ENCODE measurements around the gene CSRNP3. TPM values are rescaled to one million over a fixed set of nuclear protein-coding genes. Genes with fewer than 3 reads are reported as not detected.

Gene CSRNP3
- total and polyA plus RNA-seq, 9 donors = 2.9 to 16.2 (median 6.9) TPM

DNA sequence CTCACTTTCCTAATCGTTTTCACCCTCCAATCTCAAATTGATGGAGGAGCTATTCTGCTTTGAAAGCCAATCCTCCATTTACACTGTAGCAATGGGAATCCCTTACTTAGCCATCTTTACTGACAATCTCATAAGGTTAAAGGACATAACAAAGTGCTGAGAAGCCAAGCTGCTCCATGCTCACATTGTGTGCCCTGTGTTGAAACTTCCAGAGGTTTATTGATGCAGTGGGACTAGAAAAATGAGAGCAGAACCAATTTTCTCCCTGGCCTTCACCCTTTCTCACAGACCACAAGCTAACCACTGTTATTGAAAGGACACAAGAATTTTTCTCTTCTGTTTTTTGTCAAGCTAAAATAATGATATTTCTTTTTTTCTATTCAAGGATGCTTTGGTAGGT is 63.8 kb downstream of the CSRNP3 start:
- H3K27ac ChIP-seq = no peak overlapping the region
- TF ChIP-seq, protein P1, sequence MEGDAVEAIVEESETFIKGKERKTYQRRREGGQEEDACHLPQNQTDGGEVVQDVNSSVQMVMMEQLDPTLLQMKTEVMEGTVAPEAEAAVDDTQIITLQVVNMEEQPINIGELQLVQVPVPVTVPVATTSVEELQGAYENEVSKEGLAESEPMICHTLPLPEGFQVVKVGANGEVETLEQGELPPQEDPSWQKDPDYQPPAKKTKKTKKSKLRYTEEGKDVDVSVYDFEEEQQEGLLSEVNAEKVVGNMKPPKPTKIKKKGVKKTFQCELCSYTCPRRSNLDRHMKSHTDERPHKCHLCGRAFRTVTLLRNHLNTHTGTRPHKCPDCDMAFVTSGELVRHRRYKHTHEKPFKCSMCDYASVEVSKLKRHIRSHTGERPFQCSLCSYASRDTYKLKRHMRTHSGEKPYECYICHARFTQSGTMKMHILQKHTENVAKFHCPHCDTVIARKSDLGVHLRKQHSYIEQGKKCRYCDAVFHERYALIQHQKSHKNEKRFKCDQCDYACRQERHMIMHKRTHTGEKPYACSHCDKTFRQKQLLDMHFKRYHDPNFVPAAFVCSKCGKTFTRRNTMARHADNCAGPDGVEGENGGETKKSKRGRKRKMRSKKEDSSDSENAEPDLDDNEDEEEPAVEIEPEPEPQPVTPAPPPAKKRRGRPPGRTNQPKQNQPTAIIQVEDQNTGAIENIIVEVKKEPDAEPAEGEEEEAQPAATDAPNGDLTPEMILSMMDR (IDR thresholded peaks at IDR 0.05) = no peak
- no peak for TF ChIP-seq POLR2A (IDR thresholded peaks at IDR 0.05)
- no peak for TF ChIP-seq EP300 (IDR thresholded peaks at IDR 0.05)
- intact Hi-C loops (cut with DNase I) = no loop called here
- DNase-seq = no peak
- no peaks in the 10 kb centered on the region for H3K36me3 ChIP-seq
- no peaks in the 10 kb centered on the region for H3K9me3 ChIP-seq
- no peaks in the 10 kb centered on the region for H3K27me3 ChIP-seq
- 23 to 50% (median 26%) methylated on average over 1 of the region's 1 CpG for WGBS, 3 donors
- no peak overlapping the region for H3K4me3 ChIP-seq
- no peaks in the 10 kb centered on the region for H3K4me1 ChIP-seq (ENCODE audit: insufficient read depth)

DNA sequence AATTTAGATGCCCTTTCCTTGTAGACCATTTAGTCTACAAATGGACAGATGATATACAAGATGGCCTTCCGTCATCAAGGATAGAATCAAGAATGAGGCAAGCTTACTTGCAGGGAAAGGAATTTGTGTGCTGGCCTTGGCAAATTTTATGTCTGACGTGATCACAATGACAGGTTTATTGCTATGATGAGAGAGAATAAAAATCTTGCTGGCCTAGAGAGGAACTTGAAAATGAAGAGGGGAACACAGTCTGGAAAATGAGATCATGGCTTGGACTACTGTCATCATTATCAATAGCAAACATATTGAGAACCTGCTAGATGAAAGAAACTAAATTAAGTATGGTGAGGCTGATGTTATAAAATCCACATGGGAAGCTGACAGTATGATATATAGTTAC is 66.0 kb downstream of the CSRNP3 start:
- no peaks in the 10 kb centered on the region for H3K36me3 ChIP-seq
- TF ChIP-seq POLR2A (IDR thresholded peaks at IDR 0.05) = no peak
- no peak for TF ChIP-seq EP300 (IDR thresholded peaks at IDR 0.05)
- TF ChIP-seq, protein P1 (IDR thresholded peaks at IDR 0.05) = no peak
- no peak overlapping the region for H3K27ac ChIP-seq
- WGBS, 3 donors = 44 to 93% (median 83%) methylated on average over 2 of the region's 2 CpGs
- DNase-seq = no peak
- H3K4me1 ChIP-seq (ENCODE audit: insufficient read depth) = peaks cover 2% of the 10 kb centered on the region
- intact Hi-C loops (cut with DNase I) = no loop called here
- no peaks in the 10 kb centered on the region for H3K9me3 ChIP-seq
- no peak overlapping the region for H3K4me3 ChIP-seq
- no peaks in the 10 kb centered on the region for H3K27me3 ChIP-seq

DNA sequence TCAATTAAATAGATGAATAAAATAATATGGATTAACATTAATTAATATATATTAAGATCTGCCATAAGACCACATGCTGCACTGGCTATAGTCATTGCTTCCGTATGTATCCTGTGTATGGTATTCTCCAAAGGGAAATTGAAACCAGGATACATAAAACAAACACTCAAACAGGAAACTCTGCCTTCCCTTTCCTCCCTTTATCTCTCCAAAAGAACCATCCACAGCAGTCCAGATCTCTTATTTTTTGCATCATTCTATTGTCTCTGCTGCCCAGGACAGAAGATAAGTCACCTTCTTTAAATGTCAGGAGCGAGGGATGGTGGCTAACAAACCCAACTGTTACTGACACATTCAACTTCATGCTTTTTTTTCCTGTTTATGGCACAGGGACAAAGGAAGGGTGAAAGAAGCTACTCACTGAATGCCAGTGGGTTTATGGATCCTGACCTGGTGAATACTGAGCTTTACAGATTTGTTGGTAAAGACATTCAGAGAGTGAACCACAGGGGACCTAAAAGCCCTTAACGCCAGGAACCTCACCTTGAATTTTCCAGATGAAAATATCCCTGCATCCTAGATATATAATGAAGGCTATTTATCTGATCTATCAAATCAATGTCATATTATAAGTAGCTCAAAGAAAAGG is 67.5 kb downstream of the CSRNP3 start:
- no peaks in the 10 kb centered on the region for H3K36me3 ChIP-seq
- no peak for DNase-seq
- TF ChIP-seq EP300 (IDR thresholded peaks at IDR 0.05) = no peak
- TF ChIP-seq, protein P1 (IDR thresholded peaks at IDR 0.05) = no peak
- no peak for TF ChIP-seq POLR2A (IDR thresholded peaks at IDR 0.05)
- WGBS, 3 donors = 57 to 63% (median 60%) methylated on average over 3 of the region's 3 CpGs
- H3K27ac ChIP-seq = no peak overlapping the region
- no peak overlapping the region for H3K4me3 ChIP-seq
- no peaks in the 10 kb centered on the region for H3K27me3 ChIP-seq
- intact Hi-C loops (cut with DNase I) = no loop called here
- H3K9me3 ChIP-seq = no peaks in the 10 kb centered on the region
- peaks cover 2% of the 10 kb centered on the region for H3K4me1 ChIP-seq (ENCODE audit: insufficient read depth)

DNA sequence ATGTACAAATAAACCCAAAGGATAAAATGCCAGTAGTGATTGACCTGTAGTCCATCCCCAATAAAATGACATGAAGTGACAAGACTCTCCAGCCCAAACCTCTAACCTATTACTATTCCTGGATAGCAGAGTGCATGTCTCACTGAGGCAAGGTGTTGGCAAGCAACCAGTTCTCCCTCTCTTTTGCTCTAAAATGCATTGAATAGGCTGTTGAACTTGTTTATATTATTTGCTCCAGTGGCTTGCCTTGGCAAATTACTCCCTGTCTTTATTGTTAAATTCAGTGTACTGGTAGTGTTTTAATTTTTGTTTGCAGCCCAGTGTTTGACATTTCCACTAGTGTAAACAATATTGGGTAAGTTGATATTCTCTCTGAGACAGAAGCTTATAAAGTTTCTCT is 70.5 kb downstream of the CSRNP3 start:
- no peaks in the 10 kb centered on the region for H3K9me3 ChIP-seq
- H3K27ac ChIP-seq = no peak overlapping the region

More for the DNA sequence above, 70.5 kb downstream of the CSRNP3 start:
- Histone ChIP-seq H3K4me3 (no peak overlapping the region), H3K36me3 (no peaks in the 10 kb centered on the region), H3K4me1 (ENCODE audit: insufficient read depth) (peaks cover 2% of the 10 kb centered on the region), H3K27me3 (no peaks in the 10 kb centered on the region)
- TF ChIP-seq, protein P1 (IDR thresholded peaks at IDR 0.05) = no peak
- no peak for TF ChIP-seq EP300 (IDR thresholded peaks at IDR 0.05)
- no peak for TF ChIP-seq POLR2A (IDR thresholded peaks at IDR 0.05)
- intact Hi-C loops (cut with DNase I) = no loop called here
- no peak for DNase-seq

Measured in ovary (tissue), 9 donors.